GM21515 (cell line): Measurements from ENCODE around the gene SCLT1.

ENCODE experiments used
- ATAC-seq: cut with Tn5 transposase; IDR thresholded peaks from one replicate; pipeline ENCODE4 v1.9.1; 2021; ENCODE audit not compliant: unreplicated experiment

Gene SCLT1

DNA sequence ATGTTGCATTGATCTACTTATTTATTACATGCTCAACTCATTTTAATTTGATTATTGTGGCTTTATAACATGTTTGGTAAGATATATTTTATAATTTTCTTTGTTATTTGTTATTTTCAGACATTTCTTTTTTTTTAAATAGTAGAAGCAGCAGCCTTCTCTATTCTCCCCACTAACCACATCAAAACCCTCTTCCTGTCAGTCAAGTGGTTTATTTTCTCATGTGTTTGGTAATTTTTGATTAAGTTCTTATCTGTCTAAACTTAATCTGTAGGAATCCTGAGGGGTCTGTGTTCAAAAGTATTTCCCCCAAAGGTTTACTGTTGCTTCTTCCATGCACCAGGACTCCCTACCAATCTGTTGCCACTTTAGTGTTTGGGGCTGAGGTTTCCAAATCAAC lies 131.9 kb downstream of the SCLT1 start:
- no peak for ATAC-seq

DNA sequence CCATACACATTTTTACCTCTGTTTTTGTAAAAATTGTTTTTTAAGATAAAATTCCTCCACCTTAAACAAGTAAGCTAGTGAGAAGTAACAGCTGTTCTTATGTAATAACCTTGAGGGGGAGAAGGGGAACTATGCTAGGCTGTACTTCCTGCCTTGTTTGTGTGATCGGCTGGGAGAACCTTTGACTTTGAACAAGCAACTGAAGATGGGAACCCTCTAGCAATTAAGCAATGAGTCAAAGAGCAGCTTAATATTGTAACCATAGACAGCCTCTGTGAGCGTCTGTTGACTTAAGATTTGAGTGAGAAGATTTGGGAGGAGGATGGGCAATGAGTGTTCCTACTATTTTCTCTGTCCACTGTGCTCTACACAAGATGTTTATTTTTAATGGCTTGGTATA lies 135.1 kb downstream of the SCLT1 start:
- ATAC-seq: no peak

DNA sequence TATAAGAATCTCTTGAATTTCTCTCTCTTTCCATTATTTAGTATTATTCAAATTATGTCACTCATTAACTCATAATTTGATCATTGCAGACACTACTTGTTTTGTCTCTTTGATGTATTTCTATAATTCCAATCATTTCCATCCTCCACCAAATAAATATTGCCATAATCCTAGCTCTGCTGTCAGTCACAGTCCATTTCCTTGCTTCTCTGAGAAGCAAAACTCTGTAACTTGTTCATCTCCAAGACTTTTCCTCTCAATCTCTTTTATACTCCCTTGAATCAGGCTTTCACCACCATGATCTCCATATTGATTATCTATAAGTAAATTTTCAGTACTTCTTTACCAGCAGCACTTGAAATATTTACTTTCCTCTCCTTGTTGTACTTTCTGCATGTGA lies 135.9 kb downstream of the SCLT1 start:
- ATAC-seq: no peak

- no peak for ATAC-seq
Measured at GRCh38 chr4:128955751-128956150, 137.6 kb downstream of the SCLT1 start.

DNA sequence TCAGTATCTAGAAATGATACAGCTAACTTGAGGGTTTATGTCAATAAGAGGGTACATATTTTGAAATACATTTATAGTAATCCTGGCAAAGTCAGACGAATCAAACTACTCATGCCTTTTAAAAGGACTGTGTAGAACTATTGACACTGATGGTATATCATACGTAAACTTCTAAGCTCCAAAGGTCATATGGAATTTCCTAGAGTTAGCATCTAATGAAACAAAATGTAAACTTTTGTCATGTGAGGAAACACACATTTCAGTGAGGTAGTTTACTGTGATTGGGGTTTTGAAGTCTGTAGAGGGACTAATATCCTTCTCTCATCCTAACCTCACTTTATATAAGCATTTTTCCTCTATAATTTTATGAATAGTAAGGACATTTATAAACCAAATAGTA lies 138.4 kb downstream of the SCLT1 start:
- ATAC-seq: no peak

- ATAC-seq: no peak
Measured at GRCh38 chr4:128951316-128951715, 142.0 kb downstream of the SCLT1 start.

GRCh38 chr4:128950796-128951195 lies 142.5 kb downstream of the SCLT1 start:
- no peak for ATAC-seq

- ATAC-seq: no peak
Measured at GRCh38 chr4:128946916-128947315, 146.4 kb downstream of the SCLT1 start.

- no peak for ATAC-seq
Measured at GRCh38 chr4:128942607-128943006, 150.7 kb downstream of the SCLT1 start.

DNA sequence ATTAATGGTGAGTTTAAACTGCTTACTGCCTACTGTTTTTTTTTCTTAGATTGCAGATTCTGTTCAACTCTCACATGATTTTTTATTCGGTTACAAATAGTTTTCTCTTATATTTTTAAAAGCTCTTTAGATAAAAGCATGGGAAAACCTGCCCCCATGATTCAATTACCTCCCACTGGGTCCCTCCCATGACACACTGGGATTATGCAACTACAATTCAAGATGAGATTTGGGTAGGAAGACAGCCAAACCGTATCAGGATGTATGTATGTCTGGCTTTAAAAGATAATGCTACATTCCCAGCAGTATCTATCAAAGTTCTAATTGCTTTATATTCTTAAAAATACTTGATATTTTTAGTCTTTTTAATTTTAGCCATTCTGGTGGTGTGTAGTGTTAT lies 152.4 kb downstream of the SCLT1 start:
- ATAC-seq: no peak

DNA sequence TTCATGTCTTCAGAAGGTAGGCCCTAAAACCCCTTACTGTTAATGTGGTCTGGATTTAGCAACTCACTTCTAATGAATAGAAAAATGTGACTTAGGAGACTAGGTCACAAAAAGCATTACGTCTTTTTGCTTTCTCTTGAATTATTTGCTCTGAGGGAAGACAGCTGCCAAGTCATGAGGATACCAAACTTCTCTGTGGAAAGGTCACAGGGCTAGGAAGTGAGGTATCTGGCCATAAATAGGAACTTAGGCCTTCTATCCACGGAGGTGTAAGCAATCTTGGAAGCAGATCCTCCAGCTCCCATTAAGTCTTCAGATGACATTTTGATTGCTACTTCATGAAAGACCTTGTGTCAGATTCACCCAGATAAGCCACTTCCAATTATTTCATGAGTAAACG lies 163.3 kb downstream of the SCLT1 start:
- no peak for ATAC-seq

GRCh38 chr4:128924951-128925350 lies 168.4 kb downstream of the SCLT1 start:
- no peak for ATAC-seq

- no peak for ATAC-seq
Measured at GRCh38 chr4:128921954-128922353, 171.4 kb downstream of the SCLT1 start.

DNA sequence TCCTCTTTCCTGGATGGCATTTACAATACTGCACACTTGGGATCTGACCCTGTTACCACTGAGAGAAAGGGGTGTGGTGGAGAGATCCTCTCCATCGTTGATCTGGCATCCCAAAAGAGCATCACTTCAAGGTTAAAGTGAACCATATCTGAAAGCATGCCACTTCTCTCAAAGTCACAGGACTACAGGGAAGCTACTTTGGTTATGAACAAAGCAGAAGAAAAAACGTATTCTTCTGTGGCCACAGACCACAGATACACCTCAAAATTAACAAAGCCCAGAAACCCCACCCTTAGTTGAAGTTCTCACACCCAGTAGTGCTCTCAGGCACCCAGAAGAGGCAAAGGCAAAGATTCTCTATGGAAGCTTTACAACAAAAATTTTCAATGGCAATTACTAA lies 175.6 kb downstream of the SCLT1 start:
- peak; percentile 78 for ATAC-seq

- ATAC-seq: peak; percentile 74
Measured at GRCh38 chr4:128916832-128917231, 176.5 kb downstream of the SCLT1 start.

DNA sequence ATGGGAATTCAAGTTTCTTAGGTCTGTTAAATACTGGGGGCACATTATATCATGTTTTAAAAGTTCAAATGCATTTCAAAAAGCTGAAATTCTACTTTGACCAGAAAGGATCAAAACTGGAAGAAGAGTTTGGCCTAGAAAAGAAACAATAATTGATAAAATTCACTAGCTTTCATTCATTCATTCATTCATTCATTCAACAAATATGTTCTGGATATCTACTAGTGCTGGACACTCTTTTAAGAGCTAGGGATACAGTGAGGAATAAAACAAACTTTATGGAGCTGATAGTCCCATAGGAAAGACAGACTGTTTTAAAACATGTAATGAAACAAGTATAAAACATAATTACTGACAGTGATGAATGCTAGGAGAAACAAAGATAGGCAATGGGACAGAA lies 177.8 kb downstream of the SCLT1 start:
- no peak for ATAC-seq

DNA sequence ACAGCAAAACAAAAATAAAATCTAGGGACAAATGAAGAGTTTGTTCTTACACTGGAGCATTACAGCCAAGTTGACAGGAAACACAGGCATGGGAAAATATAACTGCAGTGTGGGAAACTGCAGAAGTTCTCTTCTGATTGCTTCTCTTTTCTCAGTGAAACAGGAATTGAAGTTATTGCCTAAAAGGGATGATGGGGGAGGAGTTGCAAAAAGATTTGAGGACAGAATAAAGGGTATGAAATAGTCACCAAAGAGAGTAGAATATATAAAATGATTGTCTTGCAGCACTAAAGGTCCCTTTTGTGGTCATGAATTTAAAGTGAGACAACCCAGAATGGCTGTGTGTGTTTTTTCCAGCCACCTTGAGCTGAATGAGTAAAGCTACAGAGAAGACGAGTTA lies 180.1 kb downstream of the SCLT1 start:
- no peak for ATAC-seq

- ATAC-seq: no peak
Measured at GRCh38 chr4:128908735-128909134, 184.6 kb downstream of the SCLT1 start.

DNA sequence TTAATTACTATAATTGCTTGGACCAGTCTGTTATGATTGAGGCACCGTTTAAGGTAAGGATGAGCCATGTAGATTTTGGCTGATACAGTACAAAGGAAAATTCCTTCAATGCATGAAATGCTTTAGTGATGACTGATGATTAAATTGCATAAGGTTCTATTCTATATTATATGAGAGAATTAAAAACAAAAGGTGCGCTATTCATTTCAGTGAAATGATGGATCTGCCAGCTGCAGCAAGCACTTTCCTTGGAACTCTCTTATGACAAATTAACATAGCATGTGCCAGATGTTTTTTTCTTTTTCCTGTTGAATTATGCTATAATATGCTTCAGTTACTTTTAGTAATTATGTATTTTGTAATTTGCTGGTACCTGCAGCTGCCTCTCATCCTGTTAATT lies 185.4 kb downstream of the SCLT1 start:
- ATAC-seq: no peak

- ATAC-seq: no peak
Measured at GRCh38 chr4:128906581-128906980, 186.8 kb downstream of the SCLT1 start.

DNA sequence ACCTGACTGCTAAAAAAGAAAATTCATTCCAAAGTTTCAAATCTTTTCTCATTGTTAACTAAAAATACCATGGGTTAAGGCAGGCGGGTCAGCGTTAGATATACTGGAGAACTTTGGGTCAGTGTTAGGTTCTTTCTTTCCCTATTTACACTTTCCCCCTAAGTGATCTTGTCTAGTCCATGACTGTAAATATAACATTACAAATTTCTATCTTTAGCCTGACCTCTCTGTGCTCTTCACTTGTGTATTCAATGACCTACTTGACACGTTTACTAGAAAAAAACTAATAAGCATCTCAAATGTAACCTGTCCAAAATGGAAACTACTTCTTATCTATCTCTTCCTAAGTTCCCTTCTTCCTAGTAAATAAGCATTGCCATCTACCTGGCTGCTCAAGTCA lies 188.5 kb downstream of the SCLT1 start:
- ATAC-seq: no peak

GRCh38 chr4:128880662-128881061 lies 212.7 kb downstream of the SCLT1 start:
- ATAC-seq: no peak

DNA sequence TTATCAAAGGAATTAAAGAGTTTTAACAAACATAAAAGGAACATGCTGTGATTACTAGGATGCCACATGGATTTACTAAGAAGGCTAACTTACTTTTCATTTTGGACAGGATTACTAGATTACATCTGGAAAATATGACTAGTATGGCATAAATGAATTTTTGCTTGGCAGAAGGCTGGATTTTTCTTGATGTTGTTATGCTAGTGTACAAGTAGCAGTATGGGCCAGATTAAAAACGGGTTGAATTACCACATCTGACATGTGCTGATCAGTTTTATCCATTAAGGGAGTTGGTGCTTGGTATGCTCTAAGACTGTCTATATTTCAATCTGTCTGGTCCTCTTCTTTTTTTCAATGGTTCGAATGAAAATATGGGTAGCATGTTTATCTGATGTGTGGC lies 213.4 kb downstream of the SCLT1 start:
- no peak for ATAC-seq

DNA sequence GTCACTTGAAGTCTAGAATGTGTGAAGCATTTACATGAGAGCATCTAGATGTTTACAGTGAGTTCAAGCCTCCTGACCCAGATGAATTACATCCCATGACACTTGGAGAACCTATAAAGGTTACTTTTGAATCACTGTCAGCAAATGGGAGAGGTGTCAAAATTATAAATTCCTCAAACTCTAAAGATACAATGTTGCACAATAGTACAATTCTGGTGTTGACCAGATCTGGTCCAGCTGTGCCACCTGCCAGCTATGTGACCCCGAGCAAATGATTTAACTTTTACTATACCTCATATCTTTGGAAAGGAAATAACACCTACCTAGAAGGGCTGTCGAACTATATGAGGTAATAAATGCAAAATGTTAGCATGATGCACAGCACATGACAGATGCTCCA lies 214.1 kb downstream of the SCLT1 start:
- no peak for ATAC-seq
